Measurements from ENCODE around the gene PRPH. TPM values are rescaled to one million over a fixed set of nuclear protein-coding genes. Genes with fewer than 3 reads are reported as not detected.
"Not testable (repeated sequence)": the region's sequence is repeated elsewhere in the genome, so short reads cannot be mapped to it uniquely, and the experiment has no call there.

The PRPH gene
- 10 to 100 TPM in 1 of 4 donors, 1 to 10 TPM in 3; 3.0 to 16.2 (median 5.8) TPM for total RNA-seq

DNA sequence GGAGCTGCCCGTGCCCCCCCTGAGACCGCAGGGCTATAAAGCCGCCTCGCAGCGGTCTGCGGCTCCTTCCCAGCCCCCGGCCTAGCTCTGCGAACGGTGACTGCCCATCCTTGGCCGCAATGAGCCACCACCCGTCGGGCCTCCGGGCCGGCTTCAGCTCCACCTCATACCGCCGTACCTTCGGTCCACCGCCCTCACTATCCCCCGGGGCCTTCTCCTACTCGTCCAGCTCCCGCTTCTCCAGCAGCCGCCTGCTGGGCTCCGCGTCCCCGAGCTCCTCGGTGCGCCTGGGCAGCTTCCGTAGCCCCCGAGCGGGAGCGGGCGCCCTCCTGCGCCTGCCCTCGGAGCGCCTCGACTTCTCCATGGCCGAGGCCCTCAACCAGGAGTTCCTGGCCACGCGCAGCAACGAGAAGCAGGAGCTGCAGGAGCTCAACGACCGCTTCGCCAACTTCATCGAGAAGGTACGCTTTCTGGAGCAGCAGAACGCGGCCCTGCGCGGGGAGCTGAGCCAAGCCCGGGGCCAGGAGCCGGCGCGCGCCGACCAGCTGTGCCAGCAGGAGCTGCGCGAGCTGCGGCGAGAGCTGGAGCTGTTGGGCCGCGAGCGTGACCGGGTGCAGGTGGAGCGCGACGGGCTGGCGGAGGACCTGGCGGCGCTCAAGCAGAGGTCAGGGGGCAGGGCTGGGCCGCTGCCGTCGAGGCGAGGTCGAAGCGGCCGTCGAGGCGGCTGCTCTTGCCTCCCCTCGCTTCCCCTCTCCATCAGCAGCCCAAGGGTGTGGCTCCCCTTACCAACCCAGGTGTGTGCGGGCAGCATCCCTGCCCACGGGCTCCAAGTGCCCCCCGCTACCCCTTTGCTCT, at the start of gene PRPH:
Gene PRPH (plus strand): TSS at position 66 of the 855 bp plus-strand sequence. CDS start 54 bp downstream, at position 120.
- TF ChIP-seq EP300 (IDR thresholded peaks at IDR 0.05) (no peak), POLR2AphosphoS5 (IDR thresholded peaks at IDR 0.05) (no peak), POLR2A (IDR thresholded peaks at IDR 0.05) (no peak)
- TF ChIP-seq, protein P1, sequence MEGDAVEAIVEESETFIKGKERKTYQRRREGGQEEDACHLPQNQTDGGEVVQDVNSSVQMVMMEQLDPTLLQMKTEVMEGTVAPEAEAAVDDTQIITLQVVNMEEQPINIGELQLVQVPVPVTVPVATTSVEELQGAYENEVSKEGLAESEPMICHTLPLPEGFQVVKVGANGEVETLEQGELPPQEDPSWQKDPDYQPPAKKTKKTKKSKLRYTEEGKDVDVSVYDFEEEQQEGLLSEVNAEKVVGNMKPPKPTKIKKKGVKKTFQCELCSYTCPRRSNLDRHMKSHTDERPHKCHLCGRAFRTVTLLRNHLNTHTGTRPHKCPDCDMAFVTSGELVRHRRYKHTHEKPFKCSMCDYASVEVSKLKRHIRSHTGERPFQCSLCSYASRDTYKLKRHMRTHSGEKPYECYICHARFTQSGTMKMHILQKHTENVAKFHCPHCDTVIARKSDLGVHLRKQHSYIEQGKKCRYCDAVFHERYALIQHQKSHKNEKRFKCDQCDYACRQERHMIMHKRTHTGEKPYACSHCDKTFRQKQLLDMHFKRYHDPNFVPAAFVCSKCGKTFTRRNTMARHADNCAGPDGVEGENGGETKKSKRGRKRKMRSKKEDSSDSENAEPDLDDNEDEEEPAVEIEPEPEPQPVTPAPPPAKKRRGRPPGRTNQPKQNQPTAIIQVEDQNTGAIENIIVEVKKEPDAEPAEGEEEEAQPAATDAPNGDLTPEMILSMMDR (IDR thresholded peaks at IDR 0.05), result no peak
- Histone ChIP-seq H3K4me1 (peaks cover 0 to 46% (median 23%) of the 10 kb centered on the region in 3 donors), H3K27me3 (peaks cover 62% of the 10 kb centered on the region), H3K27ac (no peak within 1 kb of the TSS), H3K4me3 (peak within 1 kb of the TSS in 1 of 2 donors; percentile 8), H3K9me3 (no peaks in the 10 kb centered on the region), H3K36me3 (no peaks in the 10 kb centered on the region)
- ATAC-seq, result no peak
- 31% methylated on average over 19 of the region's 82 CpGs; no CpG with 5 or more reads in 1 of the 2 donors for WGBS, 2 donors (ENCODE audit: low coverage in 1 of 2)

DNA sequence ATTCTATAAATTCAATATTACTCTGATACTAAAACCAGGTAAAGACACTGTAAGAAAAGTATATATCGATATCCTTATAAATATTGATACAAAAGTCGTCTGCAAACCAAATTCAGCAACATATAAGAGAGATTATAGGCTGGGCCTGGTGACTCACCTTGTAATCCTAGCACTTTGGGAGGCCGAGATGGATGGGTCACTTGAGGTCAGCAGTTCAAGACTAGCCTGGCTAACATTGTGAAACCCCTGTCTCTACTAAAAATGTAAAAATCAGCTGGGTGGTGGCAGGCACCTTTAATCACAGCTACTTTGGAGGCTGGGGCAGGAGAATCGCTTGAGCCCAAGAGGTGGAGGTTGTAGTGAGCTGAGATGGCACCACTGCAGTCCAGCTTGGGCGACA, 43.6 kb upstream of the PRPH start:
- TF ChIP-seq POLR2AphosphoS5 (IDR thresholded peaks at IDR 0.05) (no peak), POLR2A (IDR thresholded peaks at IDR 0.05) (no peak), EP300 (IDR thresholded peaks at IDR 0.05) (no peak)
- TF ChIP-seq, protein P1 (IDR thresholded peaks at IDR 0.05), result no peak
- ATAC-seq, result no peak

DNA sequence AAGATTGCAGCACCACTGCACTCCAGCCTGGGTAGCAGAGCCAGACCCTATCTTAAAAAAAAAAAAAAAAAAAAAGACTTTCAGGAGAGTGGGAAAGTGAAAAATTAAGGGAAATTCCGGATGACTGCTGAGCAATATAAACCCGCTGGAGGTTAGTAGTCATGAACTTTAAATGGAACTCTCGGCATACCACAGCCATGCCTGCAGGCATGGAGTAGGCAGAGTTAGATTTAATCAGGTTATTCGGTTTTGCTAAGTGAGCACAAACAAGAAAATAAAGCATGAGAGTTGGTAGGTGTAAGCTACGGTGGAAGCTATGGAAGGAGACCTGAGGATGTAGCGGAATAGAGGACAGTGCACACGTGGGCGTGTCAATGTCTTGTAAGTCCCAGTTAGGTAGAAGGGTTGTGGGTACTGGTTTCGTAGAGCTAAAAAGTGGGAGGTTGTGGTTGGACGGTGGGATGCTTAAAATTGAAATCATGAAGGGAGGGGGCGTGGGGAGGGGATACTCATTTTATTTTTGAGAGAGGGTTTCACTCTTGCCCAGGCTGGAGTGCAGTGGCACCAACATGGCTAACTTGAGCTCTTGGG, 41.8 kb upstream of the PRPH start:
- Histone ChIP-seq H3K27ac (no peak overlapping the region), H3K9me3 (no peaks in the 10 kb centered on the region), H3K27me3 (no peaks in the 10 kb centered on the region), H3K4me3 (no peak overlapping the region), H3K4me1 (no peaks in the 10 kb centered on the region), H3K36me3 (no peaks in the 10 kb centered on the region)
- TF ChIP-seq POLR2AphosphoS5 (IDR thresholded peaks at IDR 0.05), result no peak
- TF ChIP-seq EP300 (IDR thresholded peaks at IDR 0.05), result no peak
- no peak for TF ChIP-seq POLR2A (IDR thresholded peaks at IDR 0.05)
- TF ChIP-seq, protein P1 (IDR thresholded peaks at IDR 0.05), result no peak
- WGBS, 2 donors (ENCODE audit: low coverage in 1 of 2), result 68 to 72% methylated on average over 11 of the region's 11 CpGs
- ATAC-seq, result no peak

More for the DNA sequence above, 43.6 kb upstream of the PRPH start:
- H3K4me3 ChIP-seq, result no peak overlapping the region
- no peaks in the 10 kb centered on the region for H3K9me3 ChIP-seq
- WGBS, 2 donors (ENCODE audit: low coverage in 1 of 2), result 91 to 94% methylated on average over 5 of the region's 5 CpGs
- no peaks in the 10 kb centered on the region for H3K4me1 ChIP-seq
- no peaks in the 10 kb centered on the region for H3K27me3 ChIP-seq
- H3K36me3 ChIP-seq, result no peaks in the 10 kb centered on the region
- no peak overlapping the region for H3K27ac ChIP-seq

DNA sequence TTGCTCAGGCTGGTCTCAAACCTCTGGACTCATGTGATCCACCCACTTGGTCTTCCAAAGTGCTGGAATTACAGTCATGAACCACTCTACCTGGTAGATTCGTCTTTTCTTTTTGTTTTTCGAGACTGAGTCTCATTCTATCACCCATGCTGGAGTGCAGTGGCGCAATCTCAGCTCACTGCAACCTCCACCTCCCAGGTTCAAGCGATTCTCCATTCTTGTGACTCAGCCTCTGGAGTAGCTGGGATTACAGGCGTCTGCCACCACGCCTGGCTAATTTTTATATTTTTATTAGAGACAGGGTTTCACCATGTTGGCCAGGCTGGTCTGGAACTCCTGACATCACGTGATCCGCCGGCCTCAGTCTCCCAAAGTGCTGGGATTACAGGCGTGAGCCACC, 39.5 kb upstream of the PRPH start:
- WGBS, 2 donors (ENCODE audit: low coverage in 1 of 2), result 78 to 95% methylated on average over 2 to 6 of the region's 10 CpGs
- not testable (repeated sequence) for ATAC-seq, H3K27me3 ChIP-seq, H3K27ac ChIP-seq, H3K4me3 ChIP-seq, H3K36me3 ChIP-seq, H3K9me3 ChIP-seq
- H3K4me1 ChIP-seq, result peaks cover 0 to 12% (median 0%) of the 10 kb centered on the region in 3 donors

DNA sequence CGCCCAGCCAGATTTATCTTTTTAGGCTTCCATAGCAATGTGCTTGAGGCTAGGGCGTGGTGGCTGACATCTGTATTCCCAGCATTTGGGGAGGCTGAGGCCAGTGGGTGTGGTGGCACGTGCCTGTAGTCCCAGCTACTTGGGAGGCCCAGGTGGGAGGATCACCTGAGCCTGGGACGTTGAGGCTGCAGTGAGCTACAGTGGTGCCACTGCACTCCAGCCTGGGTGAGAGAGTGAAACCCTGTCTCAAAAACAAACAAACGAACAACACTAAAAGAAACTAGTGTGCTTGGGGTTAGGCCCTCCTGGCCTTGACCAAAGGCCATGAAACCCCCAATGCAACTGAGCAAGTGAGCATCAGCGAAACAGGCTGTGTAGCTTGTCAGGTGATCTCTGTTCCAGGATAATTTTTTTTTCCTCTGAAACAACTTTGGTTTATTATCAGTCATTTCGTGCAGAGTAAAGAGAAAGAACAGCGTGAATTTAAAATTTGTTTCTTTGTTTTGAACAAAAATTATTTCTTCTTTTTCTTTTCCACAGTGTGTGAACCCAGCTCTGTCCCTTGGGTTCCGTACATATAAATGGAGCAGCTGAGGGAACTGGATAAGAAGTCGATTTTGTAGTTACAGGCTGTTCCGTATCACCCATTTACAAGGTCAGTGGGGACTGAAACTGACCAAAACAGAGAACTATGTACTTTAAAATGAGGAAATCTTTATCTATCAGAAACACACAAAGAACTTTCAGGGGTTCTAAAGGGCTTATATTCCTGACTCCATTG, 38.9 kb upstream of the PRPH start:
- no peaks in the 10 kb centered on the region for H3K27me3 ChIP-seq
- H3K4me3 ChIP-seq, result no peak overlapping the region
- H3K9me3 ChIP-seq, result no peaks in the 10 kb centered on the region
- 75 to 82% methylated on average over 5 to 7 of the region's 11 CpGs for WGBS, 2 donors (ENCODE audit: low coverage in 1 of 2)
- no peak for ATAC-seq
- no peak overlapping the region for H3K27ac ChIP-seq
- no peak for TF ChIP-seq POLR2AphosphoS5 (IDR thresholded peaks at IDR 0.05)
- no peak for TF ChIP-seq EP300 (IDR thresholded peaks at IDR 0.05)
- TF ChIP-seq, protein P1 (IDR thresholded peaks at IDR 0.05), result no peak
- TF ChIP-seq POLR2A (IDR thresholded peaks at IDR 0.05), result no peak
- no peaks in the 10 kb centered on the region for H3K36me3 ChIP-seq
- H3K4me1 ChIP-seq, result peaks cover 0 to 15% (median 0%) of the 10 kb centered on the region in 3 donors

DNA sequence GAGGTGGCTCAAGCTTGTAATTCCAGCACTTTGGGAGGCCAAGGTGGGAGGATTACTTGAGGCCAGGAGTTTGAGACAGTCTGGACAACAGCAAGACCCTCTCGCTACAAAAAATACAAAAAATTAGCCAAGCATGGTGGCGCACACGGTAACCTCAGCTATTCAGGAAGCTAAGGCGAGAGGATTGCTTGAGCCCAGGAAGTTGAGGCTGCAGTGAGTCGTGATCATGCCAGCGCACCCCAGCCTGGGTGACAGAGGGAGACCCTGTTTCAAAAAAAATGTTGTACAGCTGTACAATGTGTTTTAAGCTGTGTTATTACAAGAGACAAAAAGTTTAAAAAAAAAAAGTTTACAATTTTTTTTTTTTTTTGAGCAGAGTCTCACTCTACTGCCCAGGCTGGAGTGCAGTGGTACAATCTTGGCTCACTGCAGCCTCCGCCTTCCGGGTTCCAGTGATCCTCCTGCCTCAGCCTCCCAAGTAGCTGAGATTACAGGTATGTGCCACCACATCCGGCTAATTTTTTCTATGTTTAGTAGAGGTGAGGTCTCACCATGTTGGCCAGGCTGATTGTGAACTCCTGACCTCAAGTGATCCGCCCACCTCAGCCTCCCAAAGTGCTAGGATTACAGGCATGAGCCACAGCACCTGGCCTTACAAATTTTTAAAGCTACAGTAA, 37.3 kb upstream of the PRPH start:
- not testable (repeated sequence) for ATAC-seq, H3K36me3 ChIP-seq, H3K4me3 ChIP-seq, H3K27me3 ChIP-seq, H3K27ac ChIP-seq, H3K9me3 ChIP-seq
- H3K4me1 ChIP-seq, result peaks cover 0 to 15% (median 0%) of the 10 kb centered on the region in 3 donors
- 93 to 95% methylated on average over 6 to 8 of the region's 10 CpGs for WGBS, 2 donors (ENCODE audit: low coverage in 1 of 2)
